Karpas-422 (cell line): ENCODE results near the gene TMEM106B. TPM values are rescaled to one million over a fixed set of nuclear protein-coding genes. Genes with fewer than 3 reads are reported as not detected.

Experiments
- DNase-seq: peaks from one replicate; pipeline ENCODE4 v3.0.0-alpha.2; 2015
- H2AFZ ChIP-seq: fragments of 200-600 bp; sonication (generic); 2 replicates; pipeline ENCODE4 v1.6.1; 2014; ENCODE audit warnings: antibody characterized with exemption, low read length, mixed read lengths
- H3K27ac ChIP-seq: fragments of 200-600 bp; sonication (generic); 2 replicates; pipeline ENCODE4 v1.5.1; 2014; ENCODE audit warnings: mild to moderate bottlenecking, low read length, moderate library complexity
- H3K27me3 ChIP-seq: fragments of 200-600 bp; sonication (generic); 2 replicates; pipeline ENCODE4 v1.6.1; 2014; ENCODE audit warnings: low read length, mixed read lengths
- H3K36me3 ChIP-seq: fragments of 200-600 bp; sonication (generic); 2 replicates; pipeline ENCODE4 v1.6.1; 2014; ENCODE audit warnings: low read length, mixed read lengths; ENCODE audit not compliant: insufficient read depth
- H3K4me1 ChIP-seq: fragments of 200-600 bp; sonication (generic); 2 replicates; pipeline ENCODE4 v1.6.1; 2014; ENCODE audit warnings: mild to moderate bottlenecking, low read length, mixed read lengths
- H3K4me2 ChIP-seq: fragments of 200-600 bp; sonication (generic); 2 replicates; pipeline ENCODE4 v1.6.1; 2014; ENCODE audit warnings: low read length, low read depth, mild to moderate bottlenecking; ENCODE audit not compliant: poor library complexity, severe bottlenecking
- H3K4me3 ChIP-seq: fragments of 200-600 bp; sonication (generic); 2 replicates; pipeline ENCODE4 v1.5.1; 2014; ENCODE audit warnings: mild to moderate bottlenecking, antibody characterized with exemption, low read length, mixed read lengths
- H3K79me2 ChIP-seq: fragments of 200-600 bp; sonication (generic); 2 replicates; pipeline ENCODE4 v1.6.1; 2014; ENCODE audit warnings: mild to moderate bottlenecking, low read length, mixed read lengths
- H3K9ac ChIP-seq: fragments of 200-600 bp; sonication (generic); 2 replicates; pipeline ENCODE4 v1.6.0; 2014; ENCODE audit warnings: low read length
- H3K9me2 ChIP-seq: fragments of 200-600 bp; sonication (generic), shearing (Covaris generic); replicated peaks from 2 replicates; pipeline ENCODE4 v1.6.0; 2014; ENCODE audit warnings: mild to moderate bottlenecking, low read length, moderate library complexity; ENCODE audit not compliant: insufficient read depth
- H3K9me3 ChIP-seq: fragments of 300-700, 200-600 bp; sonication (generic); 2 replicates; pipeline ENCODE4 v1.6.1; 2014; ENCODE audit warnings: low read length, mixed read lengths
- H4K20me1 ChIP-seq: fragments of 200-600 bp; sonication (generic); 2 replicates; pipeline ENCODE4 v1.6.1; 2014; ENCODE audit warnings: mild to moderate bottlenecking, antibody characterized with exemption, low read length, low read depth; ENCODE audit not compliant: insufficient read depth
- total RNA-seq: library from RNA; depleted of rRNA; stranded (reverse); fragments of >200 nt; shearing (Covaris generic); gene quantifications from 2 replicates; pipeline ENCODE4 v1.2.3, GENCODE V29; 2014; ENCODE audit warnings: low replicate concordance

Gene TMEM106B
- total RNA-seq, 1 experiment from 2014 or later, result 88.1 TPM

DNA sequence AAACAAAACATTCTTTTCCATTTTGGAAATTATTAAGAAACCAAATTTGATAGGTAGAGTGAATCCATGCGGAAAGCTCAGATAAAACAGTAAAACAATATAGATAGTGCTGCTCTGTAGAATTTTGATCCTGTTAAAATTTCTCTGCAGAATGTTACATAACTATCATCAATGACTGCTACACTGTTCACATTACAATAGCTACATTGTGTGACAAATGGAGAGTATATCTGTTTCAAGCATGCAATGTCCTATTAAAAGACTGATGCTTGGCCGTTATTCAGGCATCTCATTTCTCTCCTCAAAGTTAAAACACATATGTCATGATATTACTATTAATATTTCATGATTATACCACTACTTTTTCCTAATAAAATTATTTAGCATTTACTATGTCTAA is 14.7 kb upstream of the TMEM106B start:
- Histone ChIP-seq H3K79me2 (no peaks in the 10 kb centered on the region), H3K36me3 (no peaks in the 10 kb centered on the region), H3K27me3 (no peaks in the 10 kb centered on the region), H3K9ac (no peak overlapping the region), H3K9me2 (no peaks in the 10 kb centered on the region), H2AFZ (no peak overlapping the region), H3K4me1 (no peaks in the 10 kb centered on the region), H3K9me3 (no peaks in the 10 kb centered on the region), H4K20me1 (no peaks in the 10 kb centered on the region), H3K27ac (no peak overlapping the region), H3K4me2 (no peak overlapping the region), H3K4me3 (no peak overlapping the region)
- DNase-seq, result no peak

DNA sequence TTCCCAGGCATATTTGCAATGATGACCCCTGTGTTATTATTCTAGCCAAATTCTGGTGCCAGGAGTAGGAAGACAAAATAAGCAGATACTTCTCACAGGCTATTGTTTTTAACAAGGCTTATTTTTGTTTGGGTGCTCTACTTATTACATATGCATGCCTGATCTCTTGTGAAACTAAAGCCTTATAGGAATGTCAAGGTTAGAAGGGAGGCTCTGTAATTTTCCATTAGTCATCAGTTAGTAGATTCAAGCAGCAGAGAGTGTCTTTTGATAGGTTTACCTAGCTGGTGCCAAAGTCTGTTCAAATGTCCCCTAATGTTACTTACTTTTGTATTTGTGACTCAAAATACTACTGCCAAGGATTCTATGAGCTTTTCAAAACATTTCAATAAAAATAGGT is 11.7 kb upstream of the TMEM106B start:
- Histone ChIP-seq H3K4me3 (no peak overlapping the region), H3K36me3 (no peaks in the 10 kb centered on the region), H2AFZ (no peak overlapping the region), H3K79me2 (no peaks in the 10 kb centered on the region), H4K20me1 (no peaks in the 10 kb centered on the region), H3K4me1 (no peaks in the 10 kb centered on the region), H3K9me3 (no peaks in the 10 kb centered on the region), H3K9ac (no peak overlapping the region), H3K27ac (no peak overlapping the region), H3K9me2 (no peaks in the 10 kb centered on the region), H3K4me2 (no peak overlapping the region), H3K27me3 (no peaks in the 10 kb centered on the region)
- no peak for DNase-seq

- Histone ChIP-seq H3K9me3 (no peaks in the 10 kb centered on the region), H3K4me1 (peaks cover 11% of the 10 kb centered on the region), H4K20me1 (no peaks in the 10 kb centered on the region), H2AFZ (0 out of 2 replicates have a peak overlapping the region, but pooled peaks have one; percentile 24), H3K79me2 (peaks cover 9% of the 10 kb centered on the region), H3K27me3 (no peaks in the 10 kb centered on the region), H3K4me3 (no peak overlapping the region), H3K4me2 (no peak overlapping the region), H3K9me2 (no peaks in the 10 kb centered on the region), H3K9ac (no peak overlapping the region), H3K36me3 (no peaks in the 10 kb centered on the region), H3K27ac (no peak overlapping the region)
- DNase-seq, result no peak
Observed at GRCh38 chr7:12207046-12207445, 4.0 kb upstream of the TMEM106B start.

DNA sequence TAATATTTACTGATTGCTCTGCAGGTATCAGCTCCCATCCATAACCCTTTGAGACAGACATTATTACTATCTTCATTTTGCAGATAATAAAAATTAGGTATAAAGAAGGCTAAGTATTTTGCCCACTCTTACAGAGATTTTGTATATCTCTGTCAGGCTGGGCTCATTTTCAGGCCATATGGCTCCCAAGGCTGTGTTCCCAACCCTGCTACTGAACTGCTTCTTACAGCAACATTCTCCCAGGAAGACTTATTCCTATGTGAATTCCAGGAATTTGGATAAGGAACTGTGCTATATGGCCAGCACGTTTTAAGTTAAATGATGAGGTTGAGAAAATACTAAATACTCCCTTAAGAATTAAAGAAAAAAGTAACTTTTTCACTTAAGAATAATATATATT is 1.9 kb upstream of the TMEM106B start:
- no peak overlapping the region for H3K27ac ChIP-seq
- DNase-seq, result no peak
- no peak overlapping the region for H2AFZ ChIP-seq
- no peaks in the 10 kb centered on the region for H4K20me1 ChIP-seq
- peaks cover 27% of the 10 kb centered on the region for H3K4me1 ChIP-seq
- peaks cover 30% of the 10 kb centered on the region for H3K79me2 ChIP-seq
- H3K4me2 ChIP-seq, result no peak overlapping the region
- no peak overlapping the region for H3K9ac ChIP-seq
- no peaks in the 10 kb centered on the region for H3K36me3 ChIP-seq
- H3K9me2 ChIP-seq, result no peaks in the 10 kb centered on the region
- H3K4me3 ChIP-seq, result no peak overlapping the region
- H3K9me3 ChIP-seq, result no peaks in the 10 kb centered on the region
- H3K27me3 ChIP-seq, result no peaks in the 10 kb centered on the region

- Histone ChIP-seq H3K27ac (no peak overlapping the region), H3K9ac (peak overlapping the region; percentile 88), H3K9me3 (no peaks in the 10 kb centered on the region), H3K36me3 (0 out of 2 replicates have a peak, but pooled peaks cover 2% of the 10 kb centered on the region), H3K27me3 (no peaks in the 10 kb centered on the region), H2AFZ (peak overlapping the region; percentile 92), H3K4me2 (peak overlapping the region; percentile 69), H3K4me3 (peak overlapping the region; percentile 78), H4K20me1 (no peaks in the 10 kb centered on the region), H3K4me1 (peaks cover 27% of the 10 kb centered on the region), H3K9me2 (no peaks in the 10 kb centered on the region), H3K79me2 (peaks cover 42% of the 10 kb centered on the region)
- DNase-seq, result peak; percentile 60
Observed at GRCh38 chr7:12210179-12211053, 678 bp upstream of the TMEM106B start.

DNA sequence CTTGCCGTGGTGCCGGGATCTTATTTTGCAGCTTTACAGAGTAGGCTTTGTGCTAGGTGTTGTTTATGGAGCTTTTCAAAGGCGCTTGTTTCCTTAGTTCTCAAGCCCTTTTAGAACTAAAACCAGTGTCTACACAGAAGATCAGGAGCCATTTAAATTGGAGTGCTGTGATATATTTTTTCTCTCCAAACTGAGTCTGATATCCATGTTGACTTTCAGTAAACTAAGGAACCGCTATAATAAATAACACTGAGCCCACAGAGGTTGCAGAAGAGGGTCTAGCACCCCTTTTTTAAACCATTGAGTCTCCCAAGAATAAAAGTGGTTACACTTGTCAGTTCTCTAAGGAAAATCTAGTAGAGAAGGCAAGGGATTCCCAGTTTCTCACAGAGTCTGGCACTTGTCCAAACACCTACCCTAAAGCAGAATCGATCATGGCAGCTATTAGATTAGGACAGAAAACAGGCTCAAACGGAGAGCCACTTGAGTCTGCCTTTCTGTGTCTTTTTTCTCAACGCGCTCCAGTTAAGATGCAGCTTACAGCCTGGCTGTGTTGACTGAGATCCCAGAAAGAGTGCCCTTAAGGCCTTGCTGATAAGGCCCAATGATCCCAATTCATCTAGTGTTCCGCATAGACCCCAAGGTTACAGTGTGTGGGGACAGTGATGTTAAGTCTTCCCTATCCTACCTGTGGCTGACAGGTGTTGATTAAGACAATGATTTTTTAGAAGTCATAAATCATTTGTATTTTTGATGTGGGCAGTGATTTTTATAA is 804 bp downstream of the TMEM106B start:
- Histone ChIP-seq H2AFZ (peak overlapping the region; percentile 32; the same call in 1 of the 2 replicates), H3K27me3 (no peaks in the 10 kb centered on the region), H3K9me3 (no peaks in the 10 kb centered on the region), H3K9me2 (no peaks in the 10 kb centered on the region), H3K9ac (peak overlapping the region; percentile 88), H4K20me1 (no peaks in the 10 kb centered on the region), H3K36me3 (peaks cover 8% of the 10 kb centered on the region; the same call in 1 of the 2 replicates), H3K4me3 (peak overlapping the region; percentile 78), H3K4me1 (peaks cover 27% of the 10 kb centered on the region), H3K27ac (peak overlapping the region; percentile 63), H3K79me2 (peaks cover 53% of the 10 kb centered on the region), H3K4me2 (peak overlapping the region; percentile 69)
- peak; percentile 57 for DNase-seq

DNA sequence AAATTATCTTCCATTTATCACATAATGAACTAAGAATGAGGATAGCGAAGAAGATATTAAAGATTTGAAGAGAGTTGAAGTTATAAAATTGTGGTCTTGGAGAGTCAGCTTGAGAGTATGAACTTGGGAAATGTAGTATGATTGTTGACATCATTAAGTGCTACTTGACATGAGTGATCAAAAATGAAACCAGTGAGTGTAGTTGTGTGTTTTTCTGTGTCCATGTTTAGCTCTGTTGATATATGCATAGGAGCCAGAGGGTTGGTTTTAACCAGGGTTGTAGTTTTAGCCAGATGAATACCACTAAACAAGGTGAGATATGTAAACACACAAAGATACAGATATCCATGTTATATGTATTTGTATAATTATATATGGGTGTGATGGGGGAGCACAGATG is 6.2 kb downstream of the TMEM106B start:
- no peak overlapping the region for H2AFZ ChIP-seq
- no peaks in the 10 kb centered on the region for H3K27me3 ChIP-seq
- H4K20me1 ChIP-seq, result no peaks in the 10 kb centered on the region
- H3K4me1 ChIP-seq, result peaks cover 34% of the 10 kb centered on the region
- no peak for DNase-seq
- H3K9me3 ChIP-seq, result no peaks in the 10 kb centered on the region
- H3K4me2 ChIP-seq, result no peak overlapping the region
- H3K27ac ChIP-seq, result no peak overlapping the region
- H3K9me2 ChIP-seq, result no peaks in the 10 kb centered on the region
- peaks cover 39% of the 10 kb centered on the region for H3K36me3 ChIP-seq
- H3K9ac ChIP-seq, result no peak overlapping the region
- peaks cover 45% of the 10 kb centered on the region for H3K79me2 ChIP-seq
- H3K4me3 ChIP-seq, result no peak overlapping the region

GRCh38 chr7:12220389-12221046 is 9.4 kb downstream of the TMEM106B start:
- Histone ChIP-seq H3K27ac (peak overlapping the region; percentile 3; the same call in 1 of the 2 replicates), H2AFZ (no peak overlapping the region), H3K9me2 (no peaks in the 10 kb centered on the region), H4K20me1 (no peaks in the 10 kb centered on the region), H3K4me2 (no peak overlapping the region), H3K9me3 (no peaks in the 10 kb centered on the region), H3K4me1 (peaks cover 28% of the 10 kb centered on the region), H3K27me3 (no peaks in the 10 kb centered on the region), H3K36me3 (peaks cover 44% of the 10 kb centered on the region), H3K4me3 (no peak overlapping the region), H3K9ac (no peak overlapping the region), H3K79me2 (peaks cover 15% of the 10 kb centered on the region)
- peak; percentile 46 for DNase-seq
